Measurements from ENCODE around the gene RYR1.

RYR1 gene

DNA sequence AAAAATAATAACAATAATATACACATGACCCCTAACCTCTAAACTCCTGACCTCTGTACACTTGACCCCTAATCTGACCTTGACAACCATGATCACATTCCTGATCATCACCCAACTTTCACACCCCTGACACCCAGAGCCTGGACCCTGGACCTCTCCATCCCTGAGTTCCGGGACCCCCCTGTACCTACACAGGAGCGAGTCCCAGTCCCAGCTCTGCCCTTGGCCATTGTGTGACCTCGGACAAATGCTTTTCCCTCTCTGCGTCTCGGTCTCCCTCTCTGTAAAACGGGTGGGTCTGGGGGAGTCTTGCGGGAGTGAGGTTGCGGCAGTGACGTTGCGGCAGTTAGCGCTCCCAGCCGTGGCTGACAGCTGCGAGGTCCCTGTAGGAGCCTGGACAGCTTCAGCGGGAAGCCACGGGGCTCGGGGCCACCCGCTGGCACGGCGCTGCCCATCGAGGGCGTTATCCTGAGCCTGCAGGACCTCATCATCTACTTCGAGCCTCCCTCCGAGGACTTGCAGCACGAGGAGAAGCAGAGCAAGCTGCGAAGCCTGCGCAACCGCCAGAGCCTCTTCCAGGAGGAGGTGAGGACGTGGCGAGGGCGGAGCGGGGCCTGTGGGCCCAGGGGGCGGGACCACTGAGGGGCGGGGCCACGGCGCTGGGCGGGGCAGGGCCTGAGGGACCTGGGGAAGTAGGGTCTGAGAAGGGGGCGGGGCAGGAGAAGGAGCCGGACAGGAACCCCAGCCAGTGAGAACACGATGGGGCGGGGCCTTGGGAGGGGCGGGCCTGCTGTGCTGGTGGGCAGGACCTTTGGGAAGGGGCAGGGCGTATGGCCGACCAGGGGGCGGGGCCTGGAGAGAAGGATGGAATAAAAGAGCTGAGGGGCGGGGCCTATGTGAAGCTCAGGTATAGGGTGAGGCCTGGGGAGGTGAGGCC, 19.2 kb downstream of the RYR1 start:
- Histone ChIP-seq H3K4me2 (ENCODE audit: low read depth, low read length, poor library complexity, severe bottlenecking) (no peak overlapping the region), H3K9ac (ENCODE audit: low read depth, low read length, poor library complexity, severe bottlenecking) (no peak overlapping the region), H2AFZ (ENCODE audit: low read length) (no peak overlapping the region), H3K4me3 (ENCODE audit: low read length, poor library complexity, severe bottlenecking) (no peak overlapping the region), H3K27me3 (ENCODE audit: insufficient read depth, low read length, poor library complexity, severe bottlenecking) (no peaks in the 10 kb centered on the region), H3K79me2 (ENCODE audit: insufficient read depth, low read length) (no peaks in the 10 kb centered on the region), H3F3A (ENCODE audit: low read depth) (no peaks in the 10 kb centered on the region), H3K4me1 (ENCODE audit: insufficient read depth, low read length, poor library complexity, severe bottlenecking) (no peaks in the 10 kb centered on the region), H3K9me2 (replicated peaks; ENCODE audit: low read depth, low read length) (no peaks in the 10 kb centered on the region), H3K9me3 (ENCODE audit: insufficient read depth, low read depth, low read length) (no peaks in the 10 kb centered on the region), H3K36me3 (ENCODE audit: insufficient read depth, low read length) (no peaks in the 10 kb centered on the region), H4K20me1 (ENCODE audit: insufficient read depth, low read length, poor library complexity, severe bottlenecking) (no peaks in the 10 kb centered on the region)
- no peak for TF ChIP-seq EZH2phosphoT487 (IDR thresholded peaks at IDR 0.05; ENCODE audit: borderline replicate concordance)
- TF ChIP-seq, protein P1, sequence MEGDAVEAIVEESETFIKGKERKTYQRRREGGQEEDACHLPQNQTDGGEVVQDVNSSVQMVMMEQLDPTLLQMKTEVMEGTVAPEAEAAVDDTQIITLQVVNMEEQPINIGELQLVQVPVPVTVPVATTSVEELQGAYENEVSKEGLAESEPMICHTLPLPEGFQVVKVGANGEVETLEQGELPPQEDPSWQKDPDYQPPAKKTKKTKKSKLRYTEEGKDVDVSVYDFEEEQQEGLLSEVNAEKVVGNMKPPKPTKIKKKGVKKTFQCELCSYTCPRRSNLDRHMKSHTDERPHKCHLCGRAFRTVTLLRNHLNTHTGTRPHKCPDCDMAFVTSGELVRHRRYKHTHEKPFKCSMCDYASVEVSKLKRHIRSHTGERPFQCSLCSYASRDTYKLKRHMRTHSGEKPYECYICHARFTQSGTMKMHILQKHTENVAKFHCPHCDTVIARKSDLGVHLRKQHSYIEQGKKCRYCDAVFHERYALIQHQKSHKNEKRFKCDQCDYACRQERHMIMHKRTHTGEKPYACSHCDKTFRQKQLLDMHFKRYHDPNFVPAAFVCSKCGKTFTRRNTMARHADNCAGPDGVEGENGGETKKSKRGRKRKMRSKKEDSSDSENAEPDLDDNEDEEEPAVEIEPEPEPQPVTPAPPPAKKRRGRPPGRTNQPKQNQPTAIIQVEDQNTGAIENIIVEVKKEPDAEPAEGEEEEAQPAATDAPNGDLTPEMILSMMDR (conservative IDR thresholded peaks at IDR 0.05; ENCODE audit: low read length): no peak

DNA sequence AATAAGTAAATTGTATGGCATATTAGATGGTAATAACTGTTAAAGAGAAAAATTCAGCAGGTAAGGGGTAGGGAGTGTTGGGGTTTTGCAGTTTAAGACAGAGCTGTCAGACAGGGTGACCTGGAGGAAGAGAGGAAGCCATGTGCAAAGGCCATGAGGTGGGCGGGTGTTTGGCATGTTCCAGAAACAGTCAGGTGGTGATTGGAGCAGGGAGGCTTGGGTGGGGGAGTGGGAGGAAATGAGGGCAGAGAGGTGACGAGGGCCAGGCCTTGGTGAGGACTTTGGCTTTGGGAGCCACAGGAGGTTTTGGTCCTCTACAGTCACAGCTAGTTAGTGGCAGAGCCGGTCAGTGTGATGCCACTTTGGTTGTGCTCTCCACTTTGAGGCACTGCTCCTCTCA, 20.1 kb downstream of the RYR1 start:
- H3K9me3 ChIP-seq (ENCODE audit: insufficient read depth, low read depth, low read length): no peaks in the 10 kb centered on the region
- no peak overlapping the region for H3K4me3 ChIP-seq (ENCODE audit: low read length, poor library complexity, severe bottlenecking)
- H3K36me3 ChIP-seq (ENCODE audit: insufficient read depth, low read length): no peaks in the 10 kb centered on the region
- H3K9me2 ChIP-seq (replicated peaks; ENCODE audit: low read depth, low read length): no peaks in the 10 kb centered on the region
- H2AFZ ChIP-seq (ENCODE audit: low read length): no peak overlapping the region
- no peak overlapping the region for H3K9ac ChIP-seq (ENCODE audit: low read depth, low read length, poor library complexity, severe bottlenecking)
- H3K4me2 ChIP-seq (ENCODE audit: low read depth, low read length, poor library complexity, severe bottlenecking): no peak overlapping the region
- TF ChIP-seq, protein P1 (conservative IDR thresholded peaks at IDR 0.05; ENCODE audit: low read length): no peak
- TF ChIP-seq EZH2phosphoT487 (IDR thresholded peaks at IDR 0.05; ENCODE audit: borderline replicate concordance): no peak
- no peaks in the 10 kb centered on the region for H3K79me2 ChIP-seq (ENCODE audit: insufficient read depth, low read length)
- H3K27me3 ChIP-seq (ENCODE audit: insufficient read depth, low read length, poor library complexity, severe bottlenecking): no peaks in the 10 kb centered on the region
- H4K20me1 ChIP-seq (ENCODE audit: insufficient read depth, low read length, poor library complexity, severe bottlenecking): no peaks in the 10 kb centered on the region
- no peaks in the 10 kb centered on the region for H3F3A ChIP-seq (ENCODE audit: low read depth)
- no peaks in the 10 kb centered on the region for H3K4me1 ChIP-seq (ENCODE audit: insufficient read depth, low read length, poor library complexity, severe bottlenecking)

DNA sequence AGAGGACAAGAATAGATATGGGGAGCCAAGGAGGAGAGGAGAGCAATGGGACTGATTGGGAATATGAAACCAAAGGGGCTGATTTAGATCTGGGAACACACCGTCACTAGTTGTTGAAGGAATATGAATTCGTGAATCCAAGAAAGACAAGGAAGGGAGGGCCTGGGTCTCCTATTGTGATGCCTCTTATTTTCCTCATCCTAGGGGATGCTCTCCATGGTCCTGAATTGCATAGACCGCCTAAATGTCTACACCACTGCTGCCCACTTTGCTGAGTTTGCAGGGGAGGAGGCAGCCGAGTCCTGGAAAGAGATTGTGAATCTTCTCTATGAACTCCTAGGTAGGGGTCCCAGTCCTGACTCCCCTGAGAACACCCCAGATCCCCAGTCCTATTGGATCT, 21.5 kb downstream of the RYR1 start:
- no peaks in the 10 kb centered on the region for H3K4me1 ChIP-seq (ENCODE audit: insufficient read depth, low read length, poor library complexity, severe bottlenecking)
- TF ChIP-seq EZH2phosphoT487 (IDR thresholded peaks at IDR 0.05; ENCODE audit: borderline replicate concordance): no peak
- TF ChIP-seq, protein P1 (conservative IDR thresholded peaks at IDR 0.05; ENCODE audit: low read length): no peak
- H3K4me2 ChIP-seq (ENCODE audit: low read depth, low read length, poor library complexity, severe bottlenecking): no peak overlapping the region
- H3K27me3 ChIP-seq (ENCODE audit: insufficient read depth, low read length, poor library complexity, severe bottlenecking): no peaks in the 10 kb centered on the region
- no peaks in the 10 kb centered on the region for H3F3A ChIP-seq (ENCODE audit: low read depth)
- H4K20me1 ChIP-seq (ENCODE audit: insufficient read depth, low read length, poor library complexity, severe bottlenecking): no peaks in the 10 kb centered on the region
- H3K9me2 ChIP-seq (replicated peaks; ENCODE audit: low read depth, low read length): no peaks in the 10 kb centered on the region
- no peak overlapping the region for H3K9ac ChIP-seq (ENCODE audit: low read depth, low read length, poor library complexity, severe bottlenecking)
- H3K79me2 ChIP-seq (ENCODE audit: insufficient read depth, low read length): no peaks in the 10 kb centered on the region
- no peaks in the 10 kb centered on the region for H3K36me3 ChIP-seq (ENCODE audit: insufficient read depth, low read length)
- H3K4me3 ChIP-seq (ENCODE audit: low read length, poor library complexity, severe bottlenecking): no peak overlapping the region
- H2AFZ ChIP-seq (ENCODE audit: low read length): no peak overlapping the region
- H3K9me3 ChIP-seq (ENCODE audit: insufficient read depth, low read depth, low read length): no peaks in the 10 kb centered on the region

Data from Loucy (cell line).